H1 (cell line): ENCODE data around the gene CCDC13. TPM values are rescaled to one million over a fixed set of nuclear protein-coding genes. Genes with fewer than 3 reads are reported as not detected.

Experiments
- ASH2L ChIP-seq: fragments of 200-600, 300-600 bp; sonication (generic); IDR thresholded peaks from one replicate; pipeline ENCODE4 v1.7.1; 2017; ENCODE audit warnings: low read length
- ATF3 ChIP-seq: IDR thresholded peaks from 2 replicates; pipeline ENCODE4 v1.6.1; 2011; ENCODE audit warnings: low read depth, mild to moderate bottlenecking, low read length; ENCODE audit not compliant: insufficient read depth
- CTCF ChIP-seq, 3 experiments: IDR thresholded peaks; 1 replicate in 2 of 3; 2 replicates in 1 of 3; pipeline versions ENCODE4 v1.5.1 to v1.6.1; 2011; ENCODE audit warnings: low read length in 3 of 3, mild to moderate bottlenecking in 3 of 3, inconsistent platforms in 2 of 3, low read depth in 1 of 3, moderate library complexity in 1 of 3; ENCODE audit not compliant: insufficient read depth in 1 of 3; ENCODE audit errors: control extremely low read depth in 1 of 3
- KDM5A ChIP-seq: fragments of 200-600 bp; IDR thresholded peaks from 2 replicates; pipeline ENCODE4 v1.7.1; 2012; ENCODE audit warnings: mild to moderate bottlenecking, low read length, inconsistent platforms, mixed read lengths
- NANOG ChIP-seq: IDR thresholded peaks from 2 replicates; pipeline ENCODE4 v1.6.1; 2011; ENCODE audit warnings: low read length, low read depth, mild to moderate bottlenecking, inconsistent platforms; ENCODE audit not compliant: insufficient read depth, poor library complexity, severe bottlenecking
- polyA plus RNA-seq, 7 experiments: library from polyadenylated mRNA; depleted of rRNA in 3 of 7; stranded (reverse) in 5 of 7; unstranded in 2 of 7; fragments of >200 nt in 5 of 7; fragments of 200-250 nt in 2 of 7; gene quantifications; 1 replicate in 5 of 7; 2 replicates in 1 of 7; 4 replicates in 1 of 7; pipeline versions ENCODE4 v1.2.1 to v1.2.3, GENCODE V29; 2011 to 2013; ENCODE audit warnings: missing spikeins in 2 of 7, mixed read lengths in 2 of 7
- total RNA-seq: library from RNA; stranded (reverse); fragmentation: NEBNext Ultra II Directional; extraction: Animal tissue kit (Norgen Biotek cat#: 25700); gene quantifications from 2 replicates; pipeline ENCODE4 v1.2.1, GENCODE V29; 2021

Gene CCDC13
- total and polyA plus RNA-seq, 2 of the 8 experiments (the other 6 are each of a cell fraction or from before 2014, with no cell fraction given): 0.06 TPM; not detected in 1

GRCh38 chr3:42747581-42747980 is 25.5 kb downstream of the CCDC13 start (continued):
- no peak for TF ChIP-seq CTCF (IDR thresholded peaks at IDR 0.05; ENCODE audit: control extremely low read depth in 1 of 3, insufficient read depth in 1 of 3, low read depth in 1 of 3, low read length in 3 of 3)
- no peak for TF ChIP-seq KDM5A
- TF ChIP-seq ATF3: no peak
- no peak for TF ChIP-seq ASH2L
- no peak for TF ChIP-seq NANOG
